K562 (cell line): Measurements from ENCODE around the gene CCDC124. TPM values are rescaled to one million over a fixed set of nuclear protein-coding genes. Genes with fewer than 3 reads are reported as not detected.

Experiments
- SP1 ChIP-seq: sonication (generic); formaldehyde crosslinking; IDR thresholded peaks from 2 replicates; pipeline ENCODE4 v1.8.1; 2022; ENCODE audit warnings: mild to moderate bottlenecking, missing genetic modification reagents
- polyA plus RNA-seq, 8 experiments: library from polyadenylated mRNA; depleted of rRNA in 4 of 8; stranded (reverse) in 5 of 8; unstranded in 3 of 8; fragments of >200 nt; fragmentation: Nextera tagmentation in 2 of 8; fragmentation: Illumina TruSeq in 1 of 8; extraction: Ambion mirVana in 2 of 8; extraction: Trizol in 1 of 8; gene quantifications; 2 replicates each; pipeline versions ENCODE4 v1.2.1 to v1.2.3, GENCODE V29; 2011 to 2014; ENCODE audit warnings: inconsistent platforms in 1 of 8, missing spikeins in 1 of 8
- total RNA-seq, 7 experiments: library from RNA; depleted of rRNA in 6 of 7; stranded (reverse); fragments of >200 nt in 6 of 7; fragmentation: Illumina TruSeq in 2 of 7; extraction: Trizol in 2 of 7; gene quantifications; 2 replicates each; pipeline versions ENCODE4 v1.2.1 to v1.2.3, GENCODE V29; 2011 to 2021; ENCODE audit warnings: low replicate concordance in 1 of 7
- TF ChIP-seq, protein P1 (sequence below): fragments of 450-650 bp; IDR thresholded peaks from 2 replicates; pipeline ENCODE4 v1.6.1; 2016; ENCODE audit warnings: borderline replicate concordance
- TF ChIP-seq, protein P2 (sequence below): fragments of 250-450 bp; sonication (Bioruptor Pico); IDR thresholded peaks from 2 replicates; pipeline ENCODE4 v1.8.0; 2022; ENCODE audit warnings: moderate library complexity, mild to moderate bottlenecking, inconsistent platforms
- TF ChIP-seq, protein P3 (sequence below): fragments of 450-650 bp; IDR thresholded peaks from 2 replicates; pipeline ENCODE4 v1.6.1; 2016; ENCODE audit warnings: mild to moderate bottlenecking, moderate library complexity
- TF ChIP-seq, protein P4 (sequence below): fragments of 450-650 bp; IDR thresholded peaks from 2 replicates; pipeline ENCODE4 v1.6.1; 2018; ENCODE audit not compliant: partially characterized antibody

The CCDC124 gene
- total and polyA plus RNA-seq, 9 of the 15 experiments (the other 6 are each of a cell fraction or from before 2014, with no cell fraction given), result 5.8 to 234 (median 40.1) TPM

DNA sequence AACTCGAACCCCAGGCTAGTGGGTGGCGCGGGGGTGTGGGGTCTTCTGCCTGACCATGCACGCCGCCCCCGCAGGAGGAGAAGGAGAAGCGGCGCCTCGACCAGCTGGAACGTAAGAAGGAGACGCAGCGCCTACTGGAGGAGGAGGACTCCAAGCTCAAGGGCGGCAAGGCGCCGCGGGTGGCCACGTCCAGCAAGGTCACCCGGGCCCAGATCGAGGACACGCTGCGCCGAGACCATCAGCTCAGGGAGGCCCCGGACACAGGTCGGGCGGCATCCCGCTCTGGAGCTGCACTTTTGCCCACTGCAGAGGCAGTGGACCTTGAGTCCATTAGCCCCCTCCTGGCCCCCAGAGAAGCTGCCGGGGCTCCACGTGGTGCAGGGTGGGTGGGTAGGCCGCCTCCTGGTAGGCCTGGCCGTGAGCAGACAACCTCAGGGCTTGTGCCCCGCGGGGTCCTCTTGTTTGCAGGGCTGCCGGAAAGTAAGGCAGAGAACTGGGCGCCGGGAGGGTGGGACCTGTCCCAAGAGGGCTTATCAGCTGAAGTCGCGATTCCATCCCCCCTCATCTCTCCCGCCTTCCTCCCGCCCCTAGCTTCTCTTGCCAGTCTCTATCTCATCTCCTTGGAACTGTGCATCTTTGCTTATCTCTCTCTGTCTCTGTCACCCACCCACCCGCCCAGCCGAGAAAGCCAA is 9.9 kb downstream of the CCDC124 start (continued):
- TF ChIP-seq, protein P1, sequence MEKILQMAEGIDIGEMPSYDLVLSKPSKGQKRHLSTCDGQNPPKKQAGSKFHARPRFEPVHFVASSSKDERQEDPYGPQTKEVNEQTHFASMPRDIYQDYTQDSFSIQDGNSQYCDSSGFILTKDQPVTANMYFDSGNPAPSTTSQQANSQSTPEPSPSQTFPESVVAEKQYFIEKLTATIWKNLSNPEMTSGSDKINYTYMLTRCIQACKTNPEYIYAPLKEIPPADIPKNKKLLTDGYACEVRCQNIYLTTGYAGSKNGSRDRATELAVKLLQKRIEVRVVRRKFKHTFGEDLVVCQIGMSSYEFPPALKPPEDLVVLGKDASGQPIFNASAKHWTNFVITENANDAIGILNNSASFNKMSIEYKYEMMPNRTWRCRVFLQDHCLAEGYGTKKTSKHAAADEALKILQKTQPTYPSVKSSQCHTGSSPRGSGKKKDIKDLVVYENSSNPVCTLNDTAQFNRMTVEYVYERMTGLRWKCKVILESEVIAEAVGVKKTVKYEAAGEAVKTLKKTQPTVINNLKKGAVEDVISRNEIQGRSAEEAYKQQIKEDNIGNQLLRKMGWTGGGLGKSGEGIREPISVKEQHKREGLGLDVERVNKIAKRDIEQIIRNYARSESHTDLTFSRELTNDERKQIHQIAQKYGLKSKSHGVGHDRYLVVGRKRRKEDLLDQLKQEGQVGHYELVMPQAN, result peak; percentile 68; the same call in 1 of the 2 replicates
- TF ChIP-seq, protein P2, sequence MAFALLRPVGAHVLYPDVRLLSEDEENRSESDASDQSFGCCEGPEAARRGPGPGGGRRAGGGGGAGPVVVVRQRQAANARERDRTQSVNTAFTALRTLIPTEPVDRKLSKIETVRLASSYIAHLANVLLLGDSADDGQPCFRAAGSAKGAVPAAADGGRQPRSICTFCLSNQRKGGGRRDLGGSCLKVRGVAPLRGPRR (CRISPR knock-in tag), result no peak
- TF ChIP-seq, protein P3, sequence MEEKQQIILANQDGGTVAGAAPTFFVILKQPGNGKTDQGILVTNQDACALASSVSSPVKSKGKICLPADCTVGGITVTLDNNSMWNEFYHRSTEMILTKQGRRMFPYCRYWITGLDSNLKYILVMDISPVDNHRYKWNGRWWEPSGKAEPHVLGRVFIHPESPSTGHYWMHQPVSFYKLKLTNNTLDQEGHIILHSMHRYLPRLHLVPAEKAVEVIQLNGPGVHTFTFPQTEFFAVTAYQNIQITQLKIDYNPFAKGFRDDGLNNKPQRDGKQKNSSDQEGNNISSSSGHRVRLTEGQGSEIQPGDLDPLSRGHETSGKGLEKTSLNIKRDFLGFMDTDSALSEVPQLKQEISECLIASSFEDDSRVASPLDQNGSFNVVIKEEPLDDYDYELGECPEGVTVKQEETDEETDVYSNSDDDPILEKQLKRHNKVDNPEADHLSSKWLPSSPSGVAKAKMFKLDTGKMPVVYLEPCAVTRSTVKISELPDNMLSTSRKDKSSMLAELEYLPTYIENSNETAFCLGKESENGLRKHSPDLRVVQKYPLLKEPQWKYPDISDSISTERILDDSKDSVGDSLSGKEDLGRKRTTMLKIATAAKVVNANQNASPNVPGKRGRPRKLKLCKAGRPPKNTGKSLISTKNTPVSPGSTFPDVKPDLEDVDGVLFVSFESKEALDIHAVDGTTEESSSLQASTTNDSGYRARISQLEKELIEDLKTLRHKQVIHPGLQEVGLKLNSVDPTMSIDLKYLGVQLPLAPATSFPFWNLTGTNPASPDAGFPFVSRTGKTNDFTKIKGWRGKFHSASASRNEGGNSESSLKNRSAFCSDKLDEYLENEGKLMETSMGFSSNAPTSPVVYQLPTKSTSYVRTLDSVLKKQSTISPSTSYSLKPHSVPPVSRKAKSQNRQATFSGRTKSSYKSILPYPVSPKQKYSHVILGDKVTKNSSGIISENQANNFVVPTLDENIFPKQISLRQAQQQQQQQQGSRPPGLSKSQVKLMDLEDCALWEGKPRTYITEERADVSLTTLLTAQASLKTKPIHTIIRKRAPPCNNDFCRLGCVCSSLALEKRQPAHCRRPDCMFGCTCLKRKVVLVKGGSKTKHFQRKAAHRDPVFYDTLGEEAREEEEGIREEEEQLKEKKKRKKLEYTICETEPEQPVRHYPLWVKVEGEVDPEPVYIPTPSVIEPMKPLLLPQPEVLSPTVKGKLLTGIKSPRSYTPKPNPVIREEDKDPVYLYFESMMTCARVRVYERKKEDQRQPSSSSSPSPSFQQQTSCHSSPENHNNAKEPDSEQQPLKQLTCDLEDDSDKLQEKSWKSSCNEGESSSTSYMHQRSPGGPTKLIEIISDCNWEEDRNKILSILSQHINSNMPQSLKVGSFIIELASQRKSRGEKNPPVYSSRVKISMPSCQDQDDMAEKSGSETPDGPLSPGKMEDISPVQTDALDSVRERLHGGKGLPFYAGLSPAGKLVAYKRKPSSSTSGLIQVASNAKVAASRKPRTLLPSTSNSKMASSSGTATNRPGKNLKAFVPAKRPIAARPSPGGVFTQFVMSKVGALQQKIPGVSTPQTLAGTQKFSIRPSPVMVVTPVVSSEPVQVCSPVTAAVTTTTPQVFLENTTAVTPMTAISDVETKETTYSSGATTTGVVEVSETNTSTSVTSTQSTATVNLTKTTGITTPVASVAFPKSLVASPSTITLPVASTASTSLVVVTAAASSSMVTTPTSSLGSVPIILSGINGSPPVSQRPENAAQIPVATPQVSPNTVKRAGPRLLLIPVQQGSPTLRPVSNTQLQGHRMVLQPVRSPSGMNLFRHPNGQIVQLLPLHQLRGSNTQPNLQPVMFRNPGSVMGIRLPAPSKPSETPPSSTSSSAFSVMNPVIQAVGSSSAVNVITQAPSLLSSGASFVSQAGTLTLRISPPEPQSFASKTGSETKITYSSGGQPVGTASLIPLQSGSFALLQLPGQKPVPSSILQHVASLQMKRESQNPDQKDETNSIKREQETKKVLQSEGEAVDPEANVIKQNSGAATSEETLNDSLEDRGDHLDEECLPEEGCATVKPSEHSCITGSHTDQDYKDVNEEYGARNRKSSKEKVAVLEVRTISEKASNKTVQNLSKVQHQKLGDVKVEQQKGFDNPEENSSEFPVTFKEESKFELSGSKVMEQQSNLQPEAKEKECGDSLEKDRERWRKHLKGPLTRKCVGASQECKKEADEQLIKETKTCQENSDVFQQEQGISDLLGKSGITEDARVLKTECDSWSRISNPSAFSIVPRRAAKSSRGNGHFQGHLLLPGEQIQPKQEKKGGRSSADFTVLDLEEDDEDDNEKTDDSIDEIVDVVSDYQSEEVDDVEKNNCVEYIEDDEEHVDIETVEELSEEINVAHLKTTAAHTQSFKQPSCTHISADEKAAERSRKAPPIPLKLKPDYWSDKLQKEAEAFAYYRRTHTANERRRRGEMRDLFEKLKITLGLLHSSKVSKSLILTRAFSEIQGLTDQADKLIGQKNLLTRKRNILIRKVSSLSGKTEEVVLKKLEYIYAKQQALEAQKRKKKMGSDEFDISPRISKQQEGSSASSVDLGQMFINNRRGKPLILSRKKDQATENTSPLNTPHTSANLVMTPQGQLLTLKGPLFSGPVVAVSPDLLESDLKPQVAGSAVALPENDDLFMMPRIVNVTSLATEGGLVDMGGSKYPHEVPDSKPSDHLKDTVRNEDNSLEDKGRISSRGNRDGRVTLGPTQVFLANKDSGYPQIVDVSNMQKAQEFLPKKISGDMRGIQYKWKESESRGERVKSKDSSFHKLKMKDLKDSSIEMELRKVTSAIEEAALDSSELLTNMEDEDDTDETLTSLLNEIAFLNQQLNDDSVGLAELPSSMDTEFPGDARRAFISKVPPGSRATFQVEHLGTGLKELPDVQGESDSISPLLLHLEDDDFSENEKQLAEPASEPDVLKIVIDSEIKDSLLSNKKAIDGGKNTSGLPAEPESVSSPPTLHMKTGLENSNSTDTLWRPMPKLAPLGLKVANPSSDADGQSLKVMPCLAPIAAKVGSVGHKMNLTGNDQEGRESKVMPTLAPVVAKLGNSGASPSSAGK, result peak; percentile 93
- TF ChIP-seq SP1 (CRISPR knock-in tag), result peak; percentile 53; the same call in 1 of the 2 replicates
- TF ChIP-seq, protein P4, sequence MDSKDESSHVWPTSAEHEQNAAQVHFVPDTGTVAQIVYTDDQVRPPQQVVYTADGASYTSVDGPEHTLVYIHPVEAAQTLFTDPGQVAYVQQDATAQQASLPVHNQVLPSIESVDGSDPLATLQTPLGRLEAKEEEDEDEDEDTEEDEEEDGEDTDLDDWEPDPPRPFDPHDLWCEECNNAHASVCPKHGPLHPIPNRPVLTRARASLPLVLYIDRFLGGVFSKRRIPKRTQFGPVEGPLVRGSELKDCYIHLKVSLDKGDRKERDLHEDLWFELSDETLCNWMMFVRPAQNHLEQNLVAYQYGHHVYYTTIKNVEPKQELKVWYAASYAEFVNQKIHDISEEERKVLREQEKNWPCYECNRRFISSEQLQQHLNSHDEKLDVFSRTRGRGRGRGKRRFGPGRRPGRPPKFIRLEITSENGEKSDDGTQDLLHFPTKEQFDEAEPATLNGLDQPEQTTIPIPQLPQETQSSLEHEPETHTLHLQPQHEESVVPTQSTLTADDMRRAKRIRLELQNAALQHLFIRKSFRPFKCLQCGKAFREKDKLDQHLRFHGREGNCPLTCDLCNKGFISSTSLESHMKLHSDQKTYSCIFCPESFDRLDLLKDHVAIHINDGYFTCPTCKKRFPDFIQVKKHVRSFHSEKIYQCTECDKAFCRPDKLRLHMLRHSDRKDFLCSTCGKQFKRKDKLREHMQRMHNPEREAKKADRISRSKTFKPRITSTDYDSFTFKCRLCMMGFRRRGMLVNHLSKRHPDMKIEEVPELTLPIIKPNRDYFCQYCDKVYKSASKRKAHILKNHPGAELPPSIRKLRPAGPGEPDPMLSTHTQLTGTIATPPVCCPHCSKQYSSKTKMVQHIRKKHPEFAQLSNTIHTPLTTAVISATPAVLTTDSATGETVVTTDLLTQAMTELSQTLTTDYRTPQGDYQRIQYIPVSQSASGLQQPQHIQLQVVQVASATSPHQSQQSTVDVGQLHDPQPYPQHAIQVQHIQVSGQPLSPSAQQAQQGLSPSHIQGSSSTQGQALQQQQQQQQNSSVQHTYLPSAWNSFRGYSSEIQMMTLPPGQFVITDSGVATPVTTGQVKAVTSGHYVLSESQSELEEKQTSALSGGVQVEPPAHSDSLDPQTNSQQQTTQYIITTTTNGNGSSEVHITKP, result no peak
